Stimulated activated CD4-positive, alpha-beta T cell treated with anti-CD3 and anti-CD28 coated beads, TNF-alpha, amount 100 ng/mL, for 1 hour (primary cell): ENCODE results near the gene PABPN1L.
"Not testable (repeated sequence)": the region's sequence is repeated elsewhere in the genome, so short reads cannot be mapped to it uniquely, and the experiment has no call there.

Source experiments
- DNase-seq, 3 donors: peaks; one replicate each; pipeline ENCODE4 v3.0.0-alpha.2; 2020; ENCODE audit warnings: low read depth in 3 of 3, low spot score in 1 of 3

Gene PABPN1L

GRCh38 chr16:88901718-88902337 is 35.4 kb upstream of the PABPN1L start:
- no peak for DNase-seq

GRCh38 chr16:88900662-88901052 is 34.2 kb upstream of the PABPN1L start:
- DNase-seq, result no peak

GRCh38 chr16:88899901-88900661 is 33.6 kb upstream of the PABPN1L start:
- DNase-seq, result no peak

GRCh38 chr16:88897696-88898425 is 31.4 kb upstream of the PABPN1L start:
- no peak for DNase-seq

GRCh38 chr16:88896238-88897070 is 30.0 kb upstream of the PABPN1L start:
- DNase-seq, result no peak

GRCh38 chr16:88895335-88895734 is 28.9 kb upstream of the PABPN1L start:
- DNase-seq, result no peak

- no peak for DNase-seq
These were observed 28.3 kb upstream of the PABPN1L start for GRCh38 chr16:88894681-88895300.

GRCh38 chr16:88894266-88894665 is 27.8 kb upstream of the PABPN1L start:
- DNase-seq, result not testable (repeated sequence)

GRCh38 chr16:88893127-88893968 is 26.9 kb upstream of the PABPN1L start:
- DNase-seq, result no peak

GRCh38 chr16:88892065-88892464 is 25.6 kb upstream of the PABPN1L start:
- DNase-seq, result no peak

GRCh38 chr16:88891083-88891482 is 24.6 kb upstream of the PABPN1L start:
- no peak for DNase-seq

- DNase-seq, result not testable (repeated sequence)
These were observed 23.4 kb upstream of the PABPN1L start for GRCh38 chr16:88889702-88890352.

GRCh38 chr16:88888461-88889387 is 22.3 kb upstream of the PABPN1L start:
- no peak for DNase-seq

GRCh38 chr16:88888057-88888456 is 21.6 kb upstream of the PABPN1L start:
- DNase-seq, result no peak

- no peak for DNase-seq
These were observed 20.5 kb upstream of the PABPN1L start for GRCh38 chr16:88886845-88887521.

- DNase-seq, result no peak
These were observed 20.0 kb upstream of the PABPN1L start for GRCh38 chr16:88886420-88886844.

- DNase-seq, result no peak
These were observed 19.3 kb upstream of the PABPN1L start for GRCh38 chr16:88885693-88886280.
